Measurements from ENCODE around the gene ZNF468. TPM values are rescaled to one million over a fixed set of nuclear protein-coding genes. Genes with fewer than 3 reads are reported as not detected.
"Not testable (repeated sequence)": the region's sequence is repeated elsewhere in the genome, so short reads cannot be mapped to it uniquely, and the experiment has no call there.

Gene ZNF468
- total RNA-seq, 1 donor from 2014 or later, result 132 TPM

GRCh38 chr19:52871466-52871865 is 14.0 kb upstream of the ZNF468 start:
- TF ChIP-seq CTCF (IDR thresholded peaks at IDR 0.05; ENCODE audit: insufficient read depth, low read length, severe bottlenecking), result no peak
- no peaks in the 10 kb centered on the region for H3K36me3 ChIP-seq (ENCODE audit: control insufficient read depth, insufficient read depth, low read length)
- DNase-seq (ENCODE audit: low read depth) (no peak), FAIRE-seq (no peak)
- H3K27me3 ChIP-seq (ENCODE audit: control insufficient read depth, insufficient read depth, low read length), result no peaks in the 10 kb centered on the region
- no peak overlapping the region for H3K4me3 ChIP-seq (ENCODE audit: low read depth, low read length)

GRCh38 chr19:52868031-52868430 is 10.6 kb upstream of the ZNF468 start:
- not testable (repeated sequence) for H3K27me3 ChIP-seq (ENCODE audit: control insufficient read depth, insufficient read depth, low read length); H3K4me3 ChIP-seq (ENCODE audit: low read depth, low read length); H3K36me3 ChIP-seq (ENCODE audit: control insufficient read depth, insufficient read depth, low read length); DNase-seq (ENCODE audit: low read depth)
- FAIRE-seq, result peak; percentile 50

GRCh38 chr19:52856540-52857377 is 660 bp downstream of the ZNF468 start:
- H3K4me3 ChIP-seq (ENCODE audit: low read depth, low read length), result peak overlapping the region; percentile 65
- not testable (repeated sequence) for H3K27me3 ChIP-seq (ENCODE audit: control insufficient read depth, insufficient read depth, low read length); DNase-seq (ENCODE audit: low read depth); FAIRE-seq; H3K36me3 ChIP-seq (ENCODE audit: control insufficient read depth, insufficient read depth, low read length)

GRCh38 chr19:52847352-52847751 is 10.1 kb downstream of the ZNF468 start:
- H3K36me3 ChIP-seq (ENCODE audit: control insufficient read depth, insufficient read depth, low read length), result peaks cover 32% of the 10 kb centered on the region
- H3K4me3 ChIP-seq (ENCODE audit: low read depth, low read length); H3K27me3 ChIP-seq (ENCODE audit: control insufficient read depth, insufficient read depth, low read length); DNase-seq (ENCODE audit: low read depth); FAIRE-seq: not testable (repeated sequence)

GRCh38 chr19:52840825-52841465 is 16.5 kb downstream of the ZNF468 start:
- not testable (repeated sequence) for DNase-seq (ENCODE audit: low read depth); H3K27me3 ChIP-seq (ENCODE audit: control insufficient read depth, insufficient read depth, low read length); FAIRE-seq; H3K4me3 ChIP-seq (ENCODE audit: low read depth, low read length)
- peaks cover 22% of the 10 kb centered on the region for H3K36me3 ChIP-seq (ENCODE audit: control insufficient read depth, insufficient read depth, low read length)

- not testable (repeated sequence) for FAIRE-seq; H3K36me3 ChIP-seq (ENCODE audit: control insufficient read depth, insufficient read depth, low read length); H3K4me3 ChIP-seq (ENCODE audit: low read depth, low read length); H3K27me3 ChIP-seq (ENCODE audit: control insufficient read depth, insufficient read depth, low read length); DNase-seq (ENCODE audit: low read depth)
These were observed 23.1 kb downstream of the ZNF468 start for GRCh38 chr19:52834289-52834688.

- H3K36me3 ChIP-seq (ENCODE audit: control insufficient read depth, insufficient read depth, low read length); FAIRE-seq; H3K4me3 ChIP-seq (ENCODE audit: low read depth, low read length); DNase-seq (ENCODE audit: low read depth); H3K27me3 ChIP-seq (ENCODE audit: control insufficient read depth, insufficient read depth, low read length): not testable (repeated sequence)
These were observed 23.9 kb downstream of the ZNF468 start for GRCh38 chr19:52833541-52833940.

GRCh38 chr19:52829866-52830265 is 27.6 kb downstream of the ZNF468 start:
- peak; percentile 43 for FAIRE-seq
- H3K27me3 ChIP-seq (ENCODE audit: control insufficient read depth, insufficient read depth, low read length); H3K36me3 ChIP-seq (ENCODE audit: control insufficient read depth, insufficient read depth, low read length); DNase-seq (ENCODE audit: low read depth); H3K4me3 ChIP-seq (ENCODE audit: low read depth, low read length): not testable (repeated sequence)

GRCh38 chr19:52825765-52826164 is 31.7 kb downstream of the ZNF468 start:
- TF ChIP-seq CTCF (IDR thresholded peaks at IDR 0.05; ENCODE audit: insufficient read depth, low read length, severe bottlenecking), result no peak
- FAIRE-seq (no peak), DNase-seq (ENCODE audit: low read depth) (no peak)
- Histone ChIP-seq H3K4me3 (ENCODE audit: low read depth, low read length) (no peak overlapping the region), H3K27me3 (ENCODE audit: control insufficient read depth, insufficient read depth, low read length) (no peaks in the 10 kb centered on the region), H3K36me3 (ENCODE audit: control insufficient read depth, insufficient read depth, low read length) (no peaks in the 10 kb centered on the region)
